Vagina (tissue), 2 donors: Measurements from ENCODE around the gene ASAP2.

Experiments used
- CTCF ChIP-seq, 3 experiments: fragments of 450-650 bp in 2 of 3; fragments of 200-600 bp in 1 of 3; sonication (generic) in 1 of 3; IDR thresholded peaks; one replicate each; pipeline ENCODE4 v1.5.1; 2017 to 2019; ENCODE audit warnings: antibody characterized with exemption in 3 of 3, mild to moderate bottlenecking in 2 of 3, moderate library complexity in 2 of 3
- POLR2A ChIP-seq, 2 donors: fragments of 450-650 bp; IDR thresholded peaks; one replicate each; pipeline ENCODE4 v1.6.1; 2017; ENCODE audit warnings: antibody characterized with exemption in 2 of 2, mild to moderate bottlenecking in 2 of 2, moderate library complexity in 2 of 2
- POLR2AphosphoS5 ChIP-seq, 2 donors: sonication (generic); formaldehyde crosslinking; IDR thresholded peaks; one replicate each; pipeline ENCODE4 v1.9.0; 2017; ENCODE audit warnings: antibody characterized with exemption in 2 of 2, mild to moderate bottlenecking in 2 of 2, low read depth in 1 of 2; ENCODE audit not compliant: insufficient read depth in 1 of 2

- TF ChIP-seq CTCF (IDR thresholded peaks at IDR 0.05) = no peak
- TF ChIP-seq POLR2A (IDR thresholded peaks at IDR 0.05) = no peak
- TF ChIP-seq POLR2AphosphoS5 (IDR thresholded peaks at IDR 0.05; ENCODE audit: insufficient read depth in 1 of 2, low read depth in 1 of 2) = no peak
These were observed 26.3 kb downstream of the ASAP2 start for GRCh38 chr2:9232886-9233285.
